ENCODE measurements around the gene PDE4C.

Gene PDE4C

GRCh38 chr19:18202397-18202777, 23.9 kb downstream of the PDE4C start:
- H3K4me3 ChIP-seq (replicated peaks; ENCODE audit: low read depth, low read length): no peak overlapping the region
- no peak for DNase-seq (ENCODE audit: low read depth)
- no peak for TF ChIP-seq CTCF (IDR thresholded peaks at IDR 0.05; ENCODE audit: low read length, missing control alignments)

- TF ChIP-seq CTCF (IDR thresholded peaks at IDR 0.05; ENCODE audit: low read length, missing control alignments): no peak
- no peak for DNase-seq (ENCODE audit: low read depth)
- no peak overlapping the region for H3K4me3 ChIP-seq (replicated peaks; ENCODE audit: low read depth, low read length)
These were observed 27.9 kb downstream of the PDE4C start for GRCh38 chr19:18198374-18198773.

GRCh38 chr19:18197941-18198340, 28.3 kb downstream of the PDE4C start:
- TF ChIP-seq CTCF (IDR thresholded peaks at IDR 0.05; ENCODE audit: low read length, missing control alignments): no peak
- no peak for DNase-seq (ENCODE audit: low read depth)
- no peak overlapping the region for H3K4me3 ChIP-seq (replicated peaks; ENCODE audit: low read depth, low read length)

GRCh38 chr19:18197306-18197705, 28.9 kb downstream of the PDE4C start:
- H3K4me3 ChIP-seq (replicated peaks; ENCODE audit: low read depth, low read length): no peak overlapping the region
- no peak for TF ChIP-seq CTCF (IDR thresholded peaks at IDR 0.05; ENCODE audit: low read length, missing control alignments)
- DNase-seq (ENCODE audit: low read depth): no peak

GRCh38 chr19:18196511-18196845, 29.8 kb downstream of the PDE4C start:
- TF ChIP-seq CTCF (IDR thresholded peaks at IDR 0.05; ENCODE audit: low read length, missing control alignments): no peak
- DNase-seq (ENCODE audit: low read depth): no peak
- H3K4me3 ChIP-seq (replicated peaks; ENCODE audit: low read depth, low read length): no peak overlapping the region

GRCh38 chr19:18194554-18195238, 31.5 kb downstream of the PDE4C start:
- peak overlapping the region; percentile 82 for H3K4me3 ChIP-seq (replicated peaks; ENCODE audit: low read depth, low read length)

More at GRCh38 chr19:18194554-18195238, 31.5 kb downstream of the PDE4C start:
- peak; percentile 56 for DNase-seq (ENCODE audit: low read depth)
- TF ChIP-seq CTCF (IDR thresholded peaks at IDR 0.05; ENCODE audit: low read length, missing control alignments): no peak
